HG03066 (cell line): ENCODE data around the gene NXPH2.

Source experiments
- ATAC-seq: cut with Tn5 transposase; IDR thresholded peaks from one replicate; pipeline ENCODE4 v1.9.1; 2021; ENCODE audit warnings: low read depth; ENCODE audit not compliant: unreplicated experiment

NXPH2 gene

GRCh38 chr2:138713069-138713496, 67.1 kb downstream of the NXPH2 start:
- no peak for ATAC-seq

- peak; percentile 91 for ATAC-seq
Observed at GRCh38 chr2:138712212-138712979, 67.8 kb downstream of the NXPH2 start.

- ATAC-seq, result peak; percentile 43
Observed at GRCh38 chr2:138711812-138712211, 68.4 kb downstream of the NXPH2 start.

GRCh38 chr2:138708682-138709241, 71.4 kb downstream of the NXPH2 start:
- no peak for ATAC-seq

- ATAC-seq, result no peak
Observed at GRCh38 chr2:138707392-138708074, 72.7 kb downstream of the NXPH2 start.

- no peak for ATAC-seq
Observed at GRCh38 chr2:138703242-138703641, 76.9 kb downstream of the NXPH2 start.

GRCh38 chr2:138700716-138701115, 79.5 kb downstream of the NXPH2 start:
- ATAC-seq, result no peak

- ATAC-seq, result no peak
Observed at GRCh38 chr2:138699421-138699820, 80.8 kb downstream of the NXPH2 start.

- no peak for ATAC-seq
Observed at GRCh38 chr2:138698428-138698827, 81.8 kb downstream of the NXPH2 start.

GRCh38 chr2:138691667-138692066, 88.5 kb downstream of the NXPH2 start:
- no peak for ATAC-seq

- ATAC-seq, result no peak
Observed at GRCh38 chr2:138689705-138690104, 90.5 kb downstream of the NXPH2 start.

GRCh38 chr2:138682163-138682562, 98.0 kb downstream of the NXPH2 start:
- ATAC-seq, result no peak

- no peak for ATAC-seq
Observed at GRCh38 chr2:138677221-138677620, 103.0 kb downstream of the NXPH2 start.

GRCh38 chr2:138676619-138677021, 103.6 kb downstream of the NXPH2 start:
- ATAC-seq, result no peak

- no peak for ATAC-seq
Observed at GRCh38 chr2:138671566-138671965, 108.6 kb downstream of the NXPH2 start.

GRCh38 chr2:138670734-138671133, 109.5 kb downstream of the NXPH2 start:
- no peak for ATAC-seq

GRCh38 chr2:138665937-138666336, 114.3 kb downstream of the NXPH2 start:
- no peak for ATAC-seq

GRCh38 chr2:138658187-138658894, 121.8 kb downstream of the NXPH2 start:
- ATAC-seq, result no peak

GRCh38 chr2:138654146-138654545, 126.0 kb downstream of the NXPH2 start:
- no peak for ATAC-seq

GRCh38 chr2:138652378-138652777, 127.8 kb downstream of the NXPH2 start:
- no peak for ATAC-seq

- no peak for ATAC-seq
Observed at GRCh38 chr2:138649571-138649970, 130.6 kb downstream of the NXPH2 start.
